ENCODE results near the gene GABPA.
A peak's percentile ranks its signal among the peaks of the same experiment; 100 is the strongest.
"Not testable (repeated sequence)": the region's sequence is repeated elsewhere in the genome, so short reads cannot be mapped to it uniquely, and the experiment has no call there.

GABPA gene

DNA sequence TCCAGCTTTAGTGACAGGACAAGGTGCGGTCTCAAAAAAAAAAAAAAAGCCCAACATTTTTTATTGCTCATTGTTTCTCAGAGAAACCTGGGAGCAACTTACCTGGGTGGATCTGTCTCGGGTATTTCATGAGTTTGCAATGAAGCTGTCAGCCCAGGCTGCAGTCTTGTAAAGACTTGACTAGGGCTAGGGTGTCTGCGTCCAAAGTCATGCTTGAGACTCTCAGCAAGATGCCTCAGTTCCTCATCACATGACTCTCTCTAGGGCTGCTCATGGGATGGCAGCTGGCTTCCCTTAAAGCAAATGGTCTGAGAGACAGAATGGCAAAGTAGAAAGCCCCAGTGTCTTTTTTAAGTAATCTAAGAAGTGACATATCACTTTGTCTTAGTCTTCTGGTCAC is 8.1 kb downstream of the GABPA start:
- DNase-seq, result no peak

DNA sequence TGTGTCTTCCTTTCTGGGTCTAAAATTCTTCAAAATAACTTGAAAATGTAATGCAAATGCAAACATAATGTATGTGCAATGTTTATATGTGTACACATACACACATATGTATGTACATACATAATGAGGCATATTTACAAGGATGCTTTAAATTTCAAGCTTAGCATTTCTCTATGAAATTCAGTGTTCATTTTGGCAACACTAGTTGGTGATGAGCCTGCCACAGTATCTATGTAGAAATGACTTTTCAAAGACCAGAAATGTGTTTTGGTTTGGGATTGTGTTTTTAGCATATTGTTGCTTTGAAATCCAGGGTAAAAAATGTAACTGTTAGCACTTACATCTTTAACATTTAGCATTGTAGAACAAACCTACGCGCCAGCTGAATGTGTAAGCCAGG is 10.1 kb downstream of the GABPA start:
- no peak for DNase-seq

DNA sequence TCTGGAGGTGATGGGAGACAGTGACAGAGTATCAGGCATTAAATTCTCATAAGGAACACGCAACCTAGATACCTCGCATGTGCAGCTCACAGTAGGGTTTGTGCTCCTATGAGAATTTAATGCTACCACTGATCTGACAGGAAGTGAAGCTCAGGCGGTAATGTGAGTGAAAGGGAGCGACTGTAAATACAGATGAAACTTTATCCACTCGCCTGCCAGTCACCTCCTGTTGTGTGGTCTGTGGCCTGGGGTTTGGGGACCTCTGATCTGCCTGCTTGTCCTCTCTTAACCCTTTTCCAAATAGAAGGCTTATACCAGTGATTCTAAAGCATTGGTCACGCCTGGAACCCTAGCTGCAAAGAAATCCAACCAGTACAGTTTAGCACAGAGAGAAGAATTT is 15.3 kb downstream of the GABPA start:
- no peak for DNase-seq

DNA sequence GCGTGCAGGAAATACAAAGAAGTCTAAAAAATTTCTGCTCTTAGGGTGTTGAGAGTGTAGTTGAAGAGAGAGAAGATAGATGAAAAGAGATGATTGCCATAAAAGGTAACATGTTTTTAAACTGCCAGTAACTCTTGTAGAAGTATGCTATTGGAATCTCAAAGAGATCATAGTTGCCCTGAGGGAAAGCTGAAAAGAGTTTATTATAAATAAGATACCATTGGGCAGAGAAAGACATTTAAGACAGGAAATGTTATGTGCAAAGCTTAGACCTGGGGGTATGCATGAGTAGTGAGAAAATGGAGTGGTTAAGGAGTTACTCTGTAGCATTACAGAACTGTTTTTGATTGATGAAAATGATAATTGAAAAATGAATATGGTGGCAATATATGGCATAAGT is 17.6 kb downstream of the GABPA start:
- DNase-seq, result no peak

DNA sequence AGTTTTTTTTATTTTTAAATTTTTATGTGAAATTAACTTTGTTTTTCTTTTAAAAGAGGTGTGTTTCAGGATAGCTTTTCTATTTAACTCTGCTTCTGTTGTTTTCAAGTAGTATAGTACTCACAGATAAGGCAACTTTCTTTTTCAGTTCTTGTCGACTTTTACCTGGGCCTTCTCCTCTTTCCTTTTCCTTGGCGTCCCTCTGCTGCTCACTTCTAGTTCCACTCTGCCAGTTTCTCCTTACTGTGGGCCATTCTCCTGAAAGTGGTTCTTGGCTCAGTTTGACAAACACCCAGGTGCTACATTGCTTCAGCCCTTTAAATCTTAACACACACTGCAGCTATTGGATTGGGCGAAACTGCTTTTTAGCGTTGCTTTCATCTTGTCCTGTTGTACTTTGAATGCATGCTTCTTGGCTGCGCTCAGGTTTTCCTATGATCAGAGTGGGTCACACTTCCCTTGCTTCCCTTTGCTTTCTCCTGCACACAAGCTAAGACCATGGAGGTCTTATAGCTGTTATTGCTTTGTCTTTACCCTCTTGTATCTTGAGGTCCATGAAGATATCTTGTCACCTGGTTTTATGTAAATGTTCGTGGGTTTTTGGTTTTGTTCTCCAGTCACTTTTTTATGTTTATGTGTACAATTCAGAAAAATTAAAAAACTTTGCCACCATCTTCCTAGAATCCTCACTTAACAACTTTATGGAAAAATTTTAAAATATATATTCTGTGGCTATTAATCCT is 21.6 kb downstream of the GABPA start:
- no peak for DNase-seq

DNA sequence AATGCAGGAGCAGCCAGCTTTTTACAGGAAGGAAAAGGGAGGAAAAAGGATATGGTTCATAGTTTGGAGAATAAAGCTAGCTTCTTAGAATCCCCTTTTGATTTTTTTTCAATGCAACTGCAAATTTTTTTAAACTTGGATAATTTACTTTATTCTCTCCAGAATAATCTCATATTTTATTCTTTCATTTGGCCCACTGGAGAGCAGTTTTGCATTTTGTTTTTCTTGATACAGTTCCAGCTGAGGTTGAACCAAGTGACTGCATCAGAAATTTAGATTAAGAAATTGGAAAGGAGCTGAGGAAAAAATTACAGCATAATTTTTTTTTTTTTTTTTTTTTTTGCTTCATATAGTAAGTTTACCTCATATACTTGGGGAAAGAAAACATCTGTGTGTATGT is 22.8 kb downstream of the GABPA start:
- no peak for DNase-seq

DNA sequence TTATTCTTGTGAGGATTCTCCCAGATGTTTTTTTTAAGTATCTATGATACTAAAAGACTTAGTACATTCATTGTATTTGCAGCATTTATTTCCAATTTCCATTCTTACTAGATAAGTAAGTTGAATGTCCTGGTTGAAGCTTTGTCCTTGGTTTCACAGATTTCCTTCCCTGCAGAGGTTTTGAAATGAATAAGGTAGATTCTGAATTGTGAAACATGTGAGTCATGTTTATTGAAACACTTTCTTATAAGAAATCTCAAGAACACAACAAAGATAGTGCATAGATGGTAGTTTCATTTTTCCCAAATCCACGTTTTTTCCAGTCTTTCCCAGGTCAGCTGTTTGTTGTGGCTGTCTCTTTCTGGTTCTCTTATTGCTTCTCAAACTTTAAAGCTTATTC is 24.8 kb downstream of the GABPA start:
- no peak for DNase-seq

DNA sequence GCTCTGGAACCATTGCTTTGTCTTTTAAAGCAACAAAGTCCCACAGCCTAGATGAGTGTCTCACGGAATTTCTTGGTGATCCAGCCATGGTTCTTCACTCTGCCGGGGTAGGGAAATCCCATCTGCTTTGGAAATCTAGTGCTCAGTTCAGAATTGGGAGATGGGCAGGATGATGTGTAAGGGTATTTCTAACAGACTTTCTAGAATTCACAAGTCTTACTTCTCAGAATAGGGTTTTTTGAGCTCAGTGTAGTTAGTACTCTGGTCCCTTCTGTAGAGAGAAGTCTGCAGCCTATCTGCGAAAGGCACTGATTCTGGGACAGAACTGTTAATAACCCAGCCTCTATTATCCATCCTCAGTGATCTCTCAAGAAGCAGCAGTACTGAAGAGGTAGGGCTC is 25.3 kb downstream of the GABPA start:
- no peak for DNase-seq

DNA sequence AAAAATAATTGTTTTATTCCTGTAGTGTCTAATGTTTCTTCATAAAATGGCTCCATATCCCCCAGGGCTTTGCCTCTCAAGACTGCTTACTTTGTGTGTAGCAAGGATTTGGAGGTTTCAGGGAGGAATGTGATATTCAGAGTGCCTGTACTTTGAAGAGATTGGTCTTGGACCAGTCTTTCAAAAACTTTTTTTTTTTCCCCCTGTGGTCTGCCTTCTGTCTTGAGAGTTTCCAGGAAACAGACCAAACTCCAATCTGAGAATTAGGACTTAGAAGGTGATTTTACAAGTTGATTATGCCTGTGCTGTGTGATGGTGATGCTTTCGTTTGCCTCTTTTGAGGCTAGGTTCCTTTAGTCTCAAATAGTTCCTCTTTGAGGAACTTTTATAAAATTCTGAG is 25.9 kb downstream of the GABPA start:
- DNase-seq, result no peak

DNA sequence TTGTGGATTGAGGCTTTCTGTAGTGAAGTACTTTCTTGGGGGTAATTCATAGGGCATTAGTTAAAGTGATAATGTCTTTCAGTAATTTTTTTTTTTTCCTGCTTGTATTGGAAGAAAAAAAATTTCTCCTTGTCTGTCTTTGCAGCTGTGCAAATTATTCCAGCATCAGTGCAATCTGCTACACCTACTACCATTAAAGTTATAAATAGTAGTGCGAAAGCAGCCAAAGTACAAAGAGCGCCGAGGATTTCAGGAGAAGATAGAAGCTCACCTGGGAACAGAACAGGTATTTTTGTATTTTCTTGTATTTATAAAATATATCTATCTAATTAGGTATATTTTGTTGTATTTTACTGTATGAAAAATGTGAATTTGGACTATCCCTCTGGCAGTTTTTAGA is 29.3 kb downstream of the GABPA start:
- no peak for DNase-seq

DNA sequence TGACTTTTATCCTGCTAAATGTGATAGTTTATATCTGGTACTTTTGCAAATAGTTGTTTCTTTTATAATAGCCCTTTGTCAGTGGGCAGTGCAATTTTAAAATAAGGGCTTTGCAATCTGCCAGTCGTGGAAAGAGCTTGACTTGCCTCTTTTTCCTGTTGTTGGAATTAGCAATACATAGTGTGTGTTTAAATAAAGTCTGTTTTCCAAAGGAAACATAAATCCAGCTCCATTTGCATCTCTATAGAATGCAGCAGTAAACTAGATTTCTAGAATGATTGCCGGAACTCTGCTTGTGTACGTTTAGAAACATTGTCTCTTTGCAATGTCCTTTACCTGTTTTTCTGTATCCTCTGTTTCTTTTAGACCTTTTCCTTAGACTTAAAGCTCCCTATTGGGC is 33.1 kb downstream of the GABPA start:
- no peak for DNase-seq

DNA sequence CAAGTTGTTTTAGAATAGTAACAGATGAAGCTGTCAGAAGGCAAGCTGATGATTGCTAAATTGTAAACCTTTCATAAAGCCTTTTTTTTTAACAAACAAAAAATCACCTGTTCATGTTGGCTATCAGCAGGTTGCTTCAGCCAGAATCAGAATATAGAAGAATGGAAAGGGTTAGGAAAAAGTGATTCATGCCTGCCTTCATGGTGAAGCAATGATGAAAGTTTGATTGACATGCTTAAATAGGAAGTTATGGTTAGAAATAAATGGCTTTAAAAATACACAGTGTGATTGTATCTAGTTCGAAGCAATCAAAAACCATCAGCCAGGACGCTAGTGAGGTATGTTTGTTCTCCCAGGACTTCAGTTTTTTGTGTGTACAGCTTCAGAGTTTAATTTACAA is 37.9 kb downstream of the GABPA start:
- DNase-seq, result no peak

DNA sequence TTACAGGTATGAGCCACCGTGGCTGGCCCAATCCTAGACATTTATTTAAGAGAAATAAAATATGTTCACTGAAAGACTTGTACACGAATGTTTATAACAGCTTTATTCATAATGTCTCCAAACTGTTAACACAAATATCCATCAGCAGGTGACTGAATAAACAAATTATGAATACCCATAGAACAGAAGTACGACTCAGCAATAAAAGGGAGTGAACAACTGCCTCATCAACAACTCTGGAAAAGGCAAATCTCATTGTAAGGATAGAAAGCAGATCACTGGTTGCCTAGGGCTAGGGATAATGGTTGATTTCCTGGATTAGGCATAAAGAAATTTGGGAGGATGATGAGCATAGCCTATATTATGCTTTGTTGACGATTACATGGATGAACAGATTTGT is 41.7 kb downstream of the GABPA start:
- DNase-seq, result no peak

DNA sequence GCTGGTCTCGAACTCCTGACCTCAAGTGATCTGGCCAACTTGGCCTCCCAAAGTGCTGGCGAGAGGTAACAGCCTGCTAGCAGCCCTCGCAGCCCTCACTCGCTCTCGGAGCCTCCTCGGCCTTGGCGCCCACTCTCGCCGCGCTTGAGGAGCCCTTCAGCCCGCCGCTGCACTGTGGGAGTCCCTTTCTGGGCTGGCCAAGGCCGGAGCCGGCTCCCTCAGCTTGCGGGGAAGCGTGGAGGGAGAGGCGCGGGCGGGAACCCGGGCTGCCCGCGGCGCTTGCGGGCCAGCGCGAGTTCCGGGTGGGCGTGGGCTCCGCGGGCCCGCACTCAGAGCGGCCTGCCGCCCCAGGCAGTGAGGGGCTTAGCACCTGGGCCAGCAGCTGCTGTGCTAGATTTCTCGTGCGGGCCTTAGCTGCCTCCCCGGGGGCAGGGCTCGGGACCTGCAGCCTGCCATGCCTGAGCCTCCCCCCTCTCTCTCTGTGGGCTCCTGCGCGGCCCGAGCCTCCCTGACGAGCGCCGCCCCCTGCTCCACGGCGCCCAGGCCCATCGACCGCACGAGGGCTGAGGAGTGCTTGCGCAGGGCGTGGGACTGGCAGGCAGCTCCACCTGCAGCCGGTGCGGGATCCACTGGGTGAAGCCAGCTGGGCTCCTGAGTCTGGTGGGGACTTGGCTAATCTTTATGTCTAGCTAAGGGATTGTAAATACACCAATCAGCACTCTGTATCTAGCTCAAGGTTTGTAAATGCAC is 43.5 kb downstream of the GABPA start:
- DNase-seq, result not testable (repeated sequence)

DNA sequence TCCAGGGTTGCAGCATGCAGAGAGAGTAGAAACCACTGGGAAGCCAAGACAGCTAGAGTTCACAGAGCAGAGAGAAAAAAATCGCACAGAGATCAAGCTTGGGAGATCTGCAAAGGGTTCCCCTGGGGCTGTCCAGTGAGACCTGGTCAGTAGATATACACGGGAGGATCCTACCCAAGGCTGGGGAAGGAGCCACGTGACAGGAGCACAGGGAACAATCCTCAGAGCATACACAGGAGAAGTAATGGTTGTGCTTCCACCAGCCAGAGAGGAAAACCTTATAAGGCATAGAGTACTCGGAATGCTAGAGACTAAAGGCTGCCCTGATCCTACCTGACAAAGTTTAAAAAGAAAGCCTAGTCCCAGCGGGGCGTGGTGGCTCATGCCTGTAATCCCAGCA is 53.9 kb downstream of the GABPA start:
- no peak for DNase-seq

DNA sequence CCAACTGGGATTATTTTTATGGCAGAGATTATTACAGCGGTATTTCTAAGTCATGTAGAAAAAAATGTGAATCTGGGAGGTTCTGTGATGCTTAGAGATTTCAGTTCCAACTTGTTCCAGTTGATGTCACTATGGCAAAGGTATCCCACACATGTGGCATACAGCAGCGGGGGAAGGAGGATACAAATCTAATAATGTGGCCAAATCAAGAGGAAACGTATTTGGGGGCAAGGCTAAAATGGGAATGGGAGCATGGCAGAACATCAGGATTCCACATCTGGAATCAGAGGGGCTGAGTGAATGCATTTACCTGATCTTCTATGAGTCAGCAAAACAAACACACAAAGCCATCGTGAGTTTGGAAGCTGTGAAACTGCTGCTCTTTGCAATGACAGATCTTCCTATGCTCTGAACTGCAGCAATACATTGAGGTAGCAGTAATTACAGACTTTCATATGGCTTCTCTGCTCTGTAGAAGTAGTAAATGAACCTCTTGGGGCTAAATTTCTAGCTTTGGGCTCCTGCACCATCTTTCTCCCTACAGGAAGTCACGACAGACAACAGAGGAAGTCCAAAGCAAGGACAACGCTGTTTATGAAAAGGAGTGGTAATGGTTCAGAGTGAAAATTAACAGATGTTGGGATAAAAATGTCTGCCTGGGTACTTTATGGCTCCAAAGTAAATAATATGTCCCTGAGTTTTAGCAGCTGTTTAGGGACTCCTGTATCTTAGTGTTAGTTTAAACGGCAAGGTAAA is 55.5 kb downstream of the GABPA start:
- DNase-seq, result no peak

DNA sequence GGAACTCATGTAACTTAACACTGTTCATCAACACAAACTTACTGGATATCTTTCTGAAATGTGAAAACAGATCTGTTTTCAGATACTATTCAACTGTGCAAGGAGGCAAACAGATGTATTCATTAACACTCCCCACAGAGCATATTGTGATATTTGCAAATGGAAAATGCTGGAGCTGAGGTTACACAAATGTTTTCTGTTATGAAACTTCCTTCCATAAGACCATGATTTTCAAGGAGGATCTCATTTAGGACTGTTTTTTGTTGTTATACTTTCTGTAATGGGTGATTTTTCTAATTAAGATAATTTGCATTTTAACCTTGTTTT is 56.1 kb downstream of the GABPA start:
- no peak for DNase-seq

DNA sequence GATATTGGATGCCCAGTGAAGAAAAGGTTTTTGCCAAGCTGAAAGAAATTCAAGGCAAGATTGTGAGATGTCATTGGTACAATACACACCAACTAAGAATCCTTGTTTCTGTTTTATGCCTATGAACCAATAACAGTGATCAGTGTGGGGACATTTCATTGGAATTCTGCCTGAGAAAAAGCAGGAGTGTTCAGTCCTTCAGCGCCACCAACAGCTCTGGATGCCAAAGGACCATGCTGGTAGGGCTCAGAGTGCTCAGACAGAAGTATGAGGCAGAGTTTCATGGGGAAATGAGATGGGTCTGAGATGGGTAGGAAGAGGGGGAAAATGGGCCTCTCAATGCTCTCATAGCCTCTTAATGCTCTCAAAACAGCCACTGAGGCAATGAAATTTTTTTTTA is 56.5 kb downstream of the GABPA start:
- no peak for DNase-seq

DNA sequence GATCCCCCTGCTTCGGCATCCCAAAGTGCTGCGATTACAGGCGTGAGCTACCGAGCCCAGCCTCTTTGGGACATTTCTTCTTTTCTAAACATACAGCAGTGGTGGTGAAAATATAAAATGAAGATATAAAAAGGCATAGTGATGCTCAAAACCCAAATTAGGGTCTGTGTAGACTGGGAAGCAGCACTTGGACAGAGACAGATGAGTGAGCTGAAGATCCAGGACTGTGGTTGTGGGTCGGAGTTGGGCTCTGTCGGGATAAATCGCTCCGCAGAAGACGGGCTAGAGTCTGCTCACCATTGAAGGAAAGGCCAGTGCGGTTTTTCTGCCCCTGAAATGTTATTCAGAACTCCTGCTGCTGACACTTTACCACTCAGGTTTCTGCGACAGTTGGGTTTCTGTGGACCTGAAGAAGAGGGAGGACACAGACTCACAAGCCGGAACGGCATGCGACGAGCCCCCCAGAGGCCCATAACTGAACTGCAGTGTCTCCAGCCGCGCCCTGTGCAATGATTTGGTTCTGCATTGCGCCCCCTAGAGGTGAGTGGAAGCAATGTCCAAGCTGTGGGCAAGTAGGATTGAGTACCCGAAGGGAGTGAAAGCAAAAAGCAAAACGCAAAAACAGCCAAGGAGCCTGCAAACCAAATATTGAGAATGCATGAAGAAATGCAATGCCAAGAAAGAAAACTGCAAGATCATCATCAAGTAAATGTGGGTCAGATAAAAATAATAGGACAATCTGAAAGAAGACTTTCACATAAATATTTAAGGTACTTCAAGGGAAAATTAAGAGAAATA is 66.6 kb downstream of the GABPA start:
- DNase-seq, result peak; percentile 86

DNA sequence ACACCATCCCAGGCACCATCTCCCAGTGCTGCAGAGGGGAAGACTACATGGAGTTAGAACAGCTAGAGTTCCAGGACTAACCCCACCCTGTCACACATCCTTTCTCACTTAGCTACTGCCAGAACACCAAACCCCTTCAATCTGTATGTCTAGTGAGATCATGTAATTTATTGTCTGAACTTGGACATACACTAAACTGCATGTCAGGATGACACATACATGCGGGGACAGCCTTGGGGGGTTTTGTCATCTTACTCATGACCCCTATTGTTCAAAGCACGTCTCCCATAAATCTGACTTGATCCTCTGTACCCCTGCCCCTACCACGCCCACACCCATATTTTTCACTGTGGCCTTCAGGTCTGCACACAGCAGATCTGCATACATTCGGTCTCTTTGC is 71.3 kb downstream of the GABPA start:
- no peak for DNase-seq

DNA sequence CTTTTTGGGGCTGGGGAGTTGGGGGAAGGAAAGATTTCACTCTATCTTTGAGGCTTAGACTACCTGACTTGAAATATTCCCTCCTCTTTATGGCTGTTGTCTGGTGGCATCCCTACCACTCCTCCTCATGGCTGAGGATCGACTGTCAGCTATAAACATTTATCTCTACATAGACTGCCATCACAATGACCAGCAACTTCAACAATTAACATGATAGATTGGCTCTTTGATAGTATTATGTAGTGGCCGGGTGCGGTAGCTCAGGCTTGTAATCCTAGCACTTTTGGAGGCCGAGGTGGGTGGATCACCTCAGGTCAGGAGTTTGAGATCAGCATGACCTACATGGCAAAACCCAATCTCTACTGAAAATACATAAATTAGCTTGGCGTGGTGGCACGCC is 72.4 kb downstream of the GABPA start:
- no peak for DNase-seq

DNA sequence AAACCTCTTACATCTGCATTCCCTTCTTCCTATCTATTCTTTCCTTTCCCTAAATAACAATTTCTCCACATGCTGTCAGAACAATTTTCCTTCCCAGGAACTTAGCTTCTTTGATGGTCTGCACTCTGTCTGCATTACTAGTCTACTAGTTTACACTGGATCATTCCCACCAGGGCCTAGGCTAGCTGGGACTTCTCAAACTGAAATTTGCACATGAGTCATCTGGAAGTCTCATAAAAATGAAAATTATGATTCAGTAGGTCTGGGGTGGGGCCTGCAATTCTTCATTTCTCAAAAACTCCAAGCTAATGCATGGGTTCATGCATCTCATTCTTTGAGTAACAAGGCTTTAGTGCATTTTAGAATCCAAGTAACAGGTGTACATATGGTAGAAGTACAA is 74.2 kb downstream of the GABPA start:
- DNase-seq, result no peak

DNA sequence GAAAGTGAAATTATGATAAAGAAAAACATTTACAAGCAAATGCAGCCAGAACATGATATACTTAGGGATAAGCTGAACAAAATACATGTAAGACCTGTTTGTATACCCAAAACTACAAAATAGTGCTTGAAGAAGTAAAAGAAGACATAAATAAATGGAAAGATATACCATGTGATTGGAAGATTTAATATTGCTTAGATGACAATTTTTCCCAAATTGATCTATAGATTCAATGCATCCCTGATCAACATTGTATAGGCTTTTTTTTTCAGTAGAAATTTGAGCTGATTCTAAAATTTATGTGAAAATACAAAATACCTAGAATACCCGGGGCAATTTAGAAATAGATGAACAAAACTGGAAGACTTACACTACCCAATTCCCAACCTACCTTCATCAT is 76.4 kb downstream of the GABPA start:
- DNase-seq, result no peak

Data from activated naive CD4-positive, alpha-beta T cell treated with anti-CD3 and anti-CD28 coated beads, Interleukin-2, amount 50 U/mL, for 16 hours (primary cell).